Activated CD4-positive, alpha-beta memory T cell treated with anti-CD3 and anti-CD28 coated beads for 36 hours (primary cell): ENCODE data around the gene THSD8. TPM values are rescaled to one million over a fixed set of nuclear protein-coding genes. Genes with fewer than 3 reads are reported as not detected.

Experiments used
- microRNA-seq: library from miRNA; unstranded; fragments of <30 nt; microRNA quantifications from one replicate; pipeline ENCODE4 v1.2.0, GENCODE V29; 2022; ENCODE audit warnings: borderline number of aligned reads, borderline microRNAs expressed, borderline replicate concordance
- total RNA-seq, 2 experiments: library from RNA; stranded (reverse); gene quantifications; one replicate each; pipeline ENCODE4 v1.2.3, GENCODE V29; 2021

THSD8 gene
- total RNA-seq, 2 experiments from 2014 or later = 42.4 to 44.6 TPM

Small RNAs within 50 kb of the gene (microRNA-seq; reads per million reads assigned to microRNA genes)
- not detected for gene MIR5684
- gene MIR6794 = not detected

Other genes with a start within 250 kb of the THSD8 start
- gene ZNF490, start 191.3 kb upstream of the THSD8 start, total RNA-seq = 1 to 10 TPM; 6.9 to 7.0 TPM
- 10 to 100 TPM; 18.2 to 19.1 TPM for gene ZNF791, start 191.1 kb upstream of the THSD8 start, total RNA-seq
- 100 to 1,000 TPM; 123 to 127 TPM for gene MAN2B1, start 135.3 kb upstream of the THSD8 start, total RNA-seq
- gene WDR83, start 135.3 kb upstream of the THSD8 start, total RNA-seq = 10 to 100 TPM; 17.1 to 17.8 TPM
- gene DHPS, start 120.2 kb upstream of the THSD8 start, total RNA-seq = 100 to 1,000 TPM; 126 to 127 TPM
- gene GNG14, start 114.1 kb upstream of the THSD8 start, total RNA-seq = not detected
- gene FBXW9, start 105.4 kb upstream of the THSD8 start, total RNA-seq = 1 to 10 TPM; 6.6 to 7.0 TPM
- gene TNPO2, start 78.1 kb upstream of the THSD8 start, total RNA-seq = 10 to 100 TPM; 65.2 to 76.4 TPM
- gene TRIR, start 67.4 kb upstream of the THSD8 start, total RNA-seq = 100 to 1,000 TPM; 167 to 182 TPM
- gene GET3, start 64.6 kb upstream of the THSD8 start, total RNA-seq = 10 to 100 TPM; 54.2 TPM
- not detected for gene BEST2, start 50.3 kb upstream of the THSD8 start, total RNA-seq
- 10 to 100 TPM; 20.2 to 22.2 TPM for gene HOOK2, start 26.5 kb upstream of the THSD8 start, total RNA-seq
- gene JUNB, start 10.6 kb upstream of the THSD8 start, total RNA-seq = 100 to 1,000 TPM; 409 to 411 TPM
- gene PRDX2, start 269 bp upstream of the THSD8 start, total RNA-seq = 100 to 1,000 TPM; 253 to 258 TPM
- gene RNASEH2A, start 4.5 kb downstream of the THSD8 start, total RNA-seq = 10 to 100 TPM; 61.9 to 66.8 TPM
- not detected for gene RTBDN, start 32.5 kb downstream of the THSD8 start, total RNA-seq
- gene MAST1, start 36.4 kb downstream of the THSD8 start, total RNA-seq = 1 to 10 TPM; 1.7 to 2.3 TPM
- gene DNASE2, start 79.4 kb downstream of the THSD8 start, total RNA-seq = 10 to 100 TPM; 27.0 to 27.5 TPM
- gene KLF1, start 85.1 kb downstream of the THSD8 start, total RNA-seq = under 1 TPM; 0.12 to 0.19 TPM
- 10 to 100 TPM; 33.6 to 34.4 TPM for gene GCDH, start 89.1 kb downstream of the THSD8 start, total RNA-seq
- gene SYCE2, start 117.2 kb downstream of the THSD8 start, total RNA-seq = 1 to 10 TPM; 3.0 to 4.2 TPM
- 100 to 1,000 TPM; 109 to 110 TPM for gene FARSA, start 131.6 kb downstream of the THSD8 start, total RNA-seq
- 100 to 1,000 TPM; 625 to 642 TPM for gene CALR, start 136.5 kb downstream of the THSD8 start, total RNA-seq
- 100 to 1,000 TPM; 190 to 194 TPM for gene RAD23A, start 143.8 kb downstream of the THSD8 start, total RNA-seq
- 10 to 100 TPM; 31.2 to 32.6 TPM for gene GADD45GIP1, start 155.2 kb downstream of the THSD8 start, total RNA-seq
- gene DAND5, start 167.5 kb downstream of the THSD8 start, total RNA-seq = under 1 TPM in 1 of 2 experiments, not detected in 1; 0.12 TPM
- 1 to 10 TPM; 1.6 to 2.0 TPM for gene NFIX, start 193.4 kb downstream of the THSD8 start, total RNA-seq